ENCODE results near the gene PLXND1. TPM values are rescaled to one million over a fixed set of nuclear protein-coding genes. Genes with fewer than 3 reads are reported as not detected.

The PLXND1 gene
- total RNA-seq, result 100 to 1,000 TPM in 1 of 7 donors, 10 to 100 TPM in 6; 21.6 to 111 (median 57.1) TPM
- 100 to 1,000 TPM in 1 of 2 donors, 10 to 100 TPM in 1; 55.2 to 120 TPM for polyA plus RNA-seq
- long read RNA-seq, donor 1, partial matches to known transcripts, result 10 of 25 reads
- long read RNA-seq, donor 1, other reads (novel, unspliced or antisense), result 15 of 25 reads
- long read RNA-seq, donor 2, partial matches to known transcripts, result 9 of 11 reads
- long read RNA-seq, donor 2, other reads (novel, unspliced or antisense), result 0 of 11 reads
- long read RNA-seq, donor 3, full-length matches to known transcripts, result 2 of 36 reads
- long read RNA-seq, donor 3, partial matches to known transcripts, result 22 of 36 reads
- long read RNA-seq, donor 3, other reads (novel, unspliced or antisense), result 12 of 36 reads

GRCh38 chr3:129606636-129607390 lies at the start of gene PLXND1:
PLXND1 (minus strand) TSS chr3:129606676; CDS start chr3:129606639, 37 bp downstream.
- Histone ChIP-seq H3K27me3 (no peaks in the 10 kb centered on the region), H3K4me1 (ENCODE audit: insufficient read depth) (peaks cover 11% of the 10 kb centered on the region), H3K9me3 (no peaks in the 10 kb centered on the region), H3K36me3 (no peaks in the 10 kb centered on the region), H3K4me3 (peak within 1 kb of the TSS; percentile 50), H3K27ac (peak within 1 kb of the TSS; percentile 73 to 79)
- DNase-seq, result peak in 4 of 5 donors; percentile 63 to 73 (median 70)
- intact Hi-C loops (cut with DNase I), result loop anchor here in 3 of 4 donors (5.0 to 10.0 kb wide), 3 partner anchors 115 to 122 kb away; no protein-coding TSS in a partner anchor
- no peak for TF ChIP-seq CTCF (IDR thresholded peaks at IDR 0.05)
- TF ChIP-seq EP300 (IDR thresholded peaks at IDR 0.05), result no peak
- no peak for TF ChIP-seq POLR2A (IDR thresholded peaks at IDR 0.05)
- WGBS, 3 donors, result 1 to 3% (median 2%) methylated on average over 43 to 93 of the region's 96 CpGs

- intact Hi-C loops (cut with DNase I), result loop anchor here in 1 of 4 donors (10.0 kb wide), 1 partner anchor 170 kb away; no protein-coding TSS in a partner anchor
- 84 to 91% (median 90%) methylated on average over 4 of the region's 4 CpGs for WGBS, 3 donors
- TF ChIP-seq CTCF (IDR thresholded peaks at IDR 0.05), result no peak
These were observed 48.8 kb upstream of the PLXND1 start for GRCh38 chr3:129655291-129655700.

GRCh38 chr3:129654131-129654530 lies 47.7 kb upstream of the PLXND1 start:
- H3K4me1 ChIP-seq (ENCODE audit: insufficient read depth), result peaks cover 7% of the 10 kb centered on the region
- no peaks in the 10 kb centered on the region for H3K36me3 ChIP-seq
- no peaks in the 10 kb centered on the region for H3K27me3 ChIP-seq
- H3K4me3 ChIP-seq, result no peak overlapping the region
- no peaks in the 10 kb centered on the region for H3K9me3 ChIP-seq
- no peak for DNase-seq
- intact Hi-C loops (cut with DNase I), result loop anchor here in 2 of 4 donors (5.0 to 10.0 kb wide), 2 partner anchors 171 to 273 kb away; no protein-coding TSS in a partner anchor
- H3K27ac ChIP-seq, result no peak overlapping the region
- no peak for TF ChIP-seq EP300 (IDR thresholded peaks at IDR 0.05)
- no peak for TF ChIP-seq CTCF (IDR thresholded peaks at IDR 0.05)
- TF ChIP-seq POLR2A (IDR thresholded peaks at IDR 0.05), result no peak
- WGBS, 3 donors, result 92 to 95% (median 94%) methylated on average over 1 of the region's 1 CpG

More at GRCh38 chr3:129655291-129655700, 48.8 kb upstream of the PLXND1 start:
- Histone ChIP-seq H3K4me1 (ENCODE audit: insufficient read depth) (peaks cover 7% of the 10 kb centered on the region), H3K9me3 (no peaks in the 10 kb centered on the region), H3K36me3 (no peaks in the 10 kb centered on the region), H3K27ac (no peak overlapping the region), H3K4me3 (no peak overlapping the region), H3K27me3 (no peaks in the 10 kb centered on the region)
- no peak for DNase-seq

GRCh38 chr3:129653019-129653418 lies 46.5 kb upstream of the PLXND1 start:
- Histone ChIP-seq H3K36me3 (no peaks in the 10 kb centered on the region), H3K4me1 (ENCODE audit: insufficient read depth) (peaks cover 6% of the 10 kb centered on the region), H3K4me3 (no peak overlapping the region), H3K9me3 (no peaks in the 10 kb centered on the region), H3K27ac (no peak overlapping the region), H3K27me3 (no peaks in the 10 kb centered on the region)
- intact Hi-C loops (cut with DNase I), result loop anchor here in 2 of 4 donors (5.0 to 10.0 kb wide), 2 partner anchors 172 to 274 kb away; no protein-coding TSS in a partner anchor
- 83 to 96% (median 84%) methylated on average over 1 of the region's 1 CpG for WGBS, 3 donors
- DNase-seq, result no peak
- no peak for TF ChIP-seq EP300 (IDR thresholded peaks at IDR 0.05)
- TF ChIP-seq POLR2A (IDR thresholded peaks at IDR 0.05), result no peak
- TF ChIP-seq CTCF (IDR thresholded peaks at IDR 0.05), result no peak
